Stimulated activated CD8-positive, alpha-beta memory T cell treated with anti-CD3 and anti-CD28 coated beads, Interleukin-15, amount 100 ng/mL, for 24 hours (primary cell): ENCODE data around the gene GPR62.
"Not testable (repeated sequence)": the region's sequence is repeated elsewhere in the genome, so short reads cannot be mapped to it uniquely, and the experiment has no call there.

ENCODE experiments used
- DNase-seq: peaks from one replicate; pipeline ENCODE4 v3.0.0-alpha.2; 2020; ENCODE audit warnings: low read depth

Gene GPR62

GRCh38 chr3:51971350-51971749, 16.2 kb downstream of the GPR62 start:
- no peak for DNase-seq

- DNase-seq, result no peak
Observed at GRCh38 chr3:51974277-51974962, 19.2 kb downstream of the GPR62 start.

- DNase-seq, result no peak
Observed at GRCh38 chr3:51974963-51975851, 20.0 kb downstream of the GPR62 start, which contains the start of gene ABHD14A. Gene ABHD14A, plus strand, starts transcription at chr3:51975064. Its CDS starts 72 bp downstream, at chr3:51975136.

GRCh38 chr3:51975852-51976549, 20.8 kb downstream of the GPR62 start:
- DNase-seq, result no peak

- no peak for DNase-seq
Observed at GRCh38 chr3:51977446-51978142, 22.4 kb downstream of the GPR62 start.

GRCh38 chr3:51978143-51978502, 22.9 kb downstream of the GPR62 start:
- no peak for DNase-seq

GRCh38 chr3:51980253-51980652, 25.1 kb downstream of the GPR62 start:
- DNase-seq, result no peak

- DNase-seq, result no peak
Observed at GRCh38 chr3:51982352-51982837, 27.2 kb downstream of the GPR62 start.

- DNase-seq, result peak; percentile 50
Observed at GRCh38 chr3:51982838-51983577, 27.8 kb downstream of the GPR62 start, which contains the start of gene ACY1. Gene ACY1, plus strand, starts transcription at chr3:51983535. Its CDS starts 530 bp downstream, at chr3:51984065.

- no peak for DNase-seq
Observed at GRCh38 chr3:51983578-51984268, 28.5 kb downstream of the GPR62 start.

GRCh38 chr3:51984269-51984647, 29.1 kb downstream of the GPR62 start:
- no peak for DNase-seq

GRCh38 chr3:51985063-51985462, 29.9 kb downstream of the GPR62 start:
- no peak for DNase-seq

GRCh38 chr3:51986010-51986947, 31.1 kb downstream of the GPR62 start:
- no peak for DNase-seq

- DNase-seq, result no peak
Observed at GRCh38 chr3:51987568-51987967, 32.4 kb downstream of the GPR62 start.

GRCh38 chr3:51988286-51989146, 33.3 kb downstream of the GPR62 start:
- DNase-seq, result no peak

GRCh38 chr3:51990501-51990971, 35.4 kb downstream of the GPR62 start:
- not testable (repeated sequence) for DNase-seq

GRCh38 chr3:51992017-51992682, 37.0 kb downstream of the GPR62 start:
- no peak for DNase-seq

GRCh38 chr3:51993657-51994056, 38.5 kb downstream of the GPR62 start:
- DNase-seq, result not testable (repeated sequence)
